HL-60 (cell line): ENCODE data around the gene HSPA6.
"Not testable (repeated sequence)": the region's sequence is repeated elsewhere in the genome, so short reads cannot be mapped to it uniquely, and the experiment has no call there.

Experiments
- CTCF ChIP-seq: IDR thresholded peaks from one replicate; pipeline ENCODE4 v1.5.1; 2011; ENCODE audit warnings: low read length, control low read depth, inconsistent platforms; ENCODE audit not compliant: insufficient read depth
- GABPA ChIP-seq: IDR thresholded peaks from 2 replicates; pipeline ENCODE4 v1.6.1; 2012; ENCODE audit warnings: low read depth
- POLR2AphosphoS5 ChIP-seq: IDR thresholded peaks from 2 replicates; pipeline ENCODE4 v1.6.1; 2012; ENCODE audit warnings: low read depth
- SPI1 ChIP-seq: IDR thresholded peaks from 2 replicates; pipeline ENCODE4 v1.6.1; 2012; ENCODE audit warnings: low read depth, mild to moderate bottlenecking, borderline replicate concordance

DNA sequence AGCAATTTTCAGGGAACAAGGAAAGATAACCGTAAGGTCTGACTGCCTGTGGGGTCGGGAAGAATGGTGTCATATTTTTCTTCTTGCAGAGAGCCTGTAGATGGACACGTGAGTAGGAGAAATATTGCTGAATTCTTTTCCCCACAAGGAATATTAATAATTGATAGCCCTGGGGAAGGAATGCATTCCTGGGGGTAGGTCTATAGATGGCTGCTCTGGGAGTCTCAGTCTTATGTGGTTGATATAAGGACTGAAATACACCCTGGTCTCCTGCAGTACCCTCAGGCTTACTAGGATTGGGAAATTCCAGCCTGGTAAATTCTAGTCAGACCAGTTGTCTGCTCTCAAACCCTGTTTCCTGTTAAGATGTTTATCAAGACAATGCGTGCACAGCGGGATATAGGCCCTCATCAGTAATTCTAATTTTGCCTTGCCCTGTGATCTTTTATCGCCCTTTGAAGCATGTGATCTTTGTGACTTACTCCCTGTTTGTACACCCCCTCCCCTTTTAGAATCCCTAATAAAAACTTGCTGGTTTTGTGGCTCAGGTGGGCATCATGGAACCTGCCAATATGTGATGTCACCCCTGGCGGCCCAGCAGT lies 12.8 kb downstream of the HSPA6 start:
- not testable (repeated sequence) for TF ChIP-seq CTCF, SPI1, POLR2AphosphoS5, GABPA
